Fibroblast of the conjunctiva (primary cell): ENCODE measurements around the gene NKPD1.

Experiments
- DNase-seq: peaks from one replicate; pipeline ENCODE4 v3.0.0-alpha.2; 2010; ENCODE audit warnings: low read depth

NKPD1 gene

DNA sequence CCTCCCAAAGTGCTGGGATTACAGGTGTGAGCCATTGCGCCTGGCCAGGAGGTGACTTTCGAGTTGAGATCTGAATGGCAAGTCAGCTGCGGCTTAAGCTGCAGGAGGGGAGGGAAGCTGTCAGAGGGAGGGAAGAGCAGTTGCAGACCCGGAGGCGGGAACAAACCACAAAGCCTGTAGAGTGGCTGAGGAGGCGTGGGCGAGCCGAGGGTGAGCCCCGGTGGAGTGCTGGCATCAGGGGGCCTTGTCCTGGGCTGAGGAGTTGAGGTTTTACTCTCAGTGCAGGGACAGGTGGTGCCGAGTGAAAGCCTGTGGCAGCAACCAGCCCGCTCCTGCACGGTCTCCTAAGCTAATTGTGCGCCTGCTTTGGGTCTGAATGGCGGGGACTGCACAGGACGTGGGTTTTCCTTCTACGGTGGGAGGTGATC, 43.6 kb downstream of the NKPD1 start:
- no peak for DNase-seq

DNA sequence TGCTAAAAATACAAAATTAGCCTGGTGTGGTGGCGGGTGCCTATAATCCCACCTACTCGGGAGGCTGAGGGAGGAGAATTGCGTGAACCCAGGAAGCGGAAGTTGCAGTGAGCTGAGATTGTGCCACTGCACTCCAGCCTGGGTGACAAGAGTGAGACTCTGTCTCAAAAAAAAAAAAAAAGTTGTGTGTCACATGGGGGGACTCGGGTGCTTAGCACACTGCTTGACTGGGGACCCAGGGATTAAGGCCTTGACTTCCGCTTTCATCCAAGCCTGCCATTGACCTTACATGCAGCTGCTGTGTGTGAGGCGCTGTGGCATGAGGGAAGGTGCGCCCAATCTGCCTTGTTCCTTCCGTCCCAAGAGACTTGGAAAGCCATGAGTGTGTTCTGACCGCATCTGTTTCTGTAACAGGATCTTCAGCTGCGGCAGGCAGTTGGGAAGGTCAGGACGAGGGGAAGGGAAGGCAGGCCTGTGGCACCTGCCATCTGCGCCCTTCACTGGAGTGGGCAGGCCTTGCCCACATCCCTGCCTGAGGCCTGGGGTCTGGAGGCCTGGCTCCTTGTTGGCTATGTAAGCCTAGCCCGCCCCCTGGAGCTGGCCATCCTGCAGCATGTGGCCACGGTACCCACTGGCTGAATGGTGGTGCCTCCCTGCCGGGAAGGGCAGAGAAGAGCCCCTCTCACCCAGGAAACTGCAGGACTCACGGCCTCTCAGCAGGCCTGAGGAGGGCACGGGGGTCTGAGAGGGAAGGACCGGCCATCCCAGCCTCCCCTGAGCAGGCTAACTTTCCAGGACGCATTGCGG, 44.8 kb downstream of the NKPD1 start:
- DNase-seq: no peak

DNA sequence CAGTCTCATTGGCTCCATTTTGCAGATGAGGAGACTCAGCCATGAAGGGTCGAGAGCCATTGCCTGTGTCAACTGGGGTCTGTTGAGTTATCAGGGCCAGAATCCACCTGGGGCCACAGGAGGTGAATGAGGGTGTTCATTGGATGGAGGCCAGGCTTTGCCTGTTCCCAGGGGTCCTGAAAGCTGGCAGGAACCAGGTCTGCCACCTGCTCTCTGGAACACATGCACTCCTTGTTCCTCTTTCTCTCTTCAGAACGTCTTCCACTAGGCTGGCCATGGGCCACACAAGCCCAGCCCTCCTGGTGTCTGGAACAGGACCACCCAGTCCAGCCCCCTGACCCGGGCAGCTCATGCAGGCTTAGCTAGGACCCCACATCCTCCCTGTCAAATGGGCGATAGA, 46.7 kb downstream of the NKPD1 start:
- DNase-seq: no peak

DNA sequence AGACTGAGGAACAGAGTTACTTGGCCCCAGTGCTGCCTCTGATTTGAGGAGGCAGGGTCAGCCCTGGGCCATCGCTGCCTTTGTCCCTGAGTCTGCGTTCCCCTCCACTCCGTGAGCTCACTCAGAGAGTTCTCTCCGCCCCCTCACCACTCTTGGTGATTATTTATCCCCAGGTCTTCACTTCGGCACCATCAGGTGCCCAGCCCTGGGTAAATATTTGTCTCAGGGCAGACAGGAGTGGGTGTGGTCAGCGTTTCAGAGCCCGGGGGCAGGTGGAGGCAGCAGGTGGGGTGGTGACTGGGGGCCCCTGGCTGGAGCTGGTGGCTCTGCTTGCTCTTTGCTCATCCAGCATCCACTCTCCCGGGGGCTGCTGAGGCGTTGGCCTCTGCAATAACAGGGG, 47.2 kb downstream of the NKPD1 start:
- no peak for DNase-seq

DNA sequence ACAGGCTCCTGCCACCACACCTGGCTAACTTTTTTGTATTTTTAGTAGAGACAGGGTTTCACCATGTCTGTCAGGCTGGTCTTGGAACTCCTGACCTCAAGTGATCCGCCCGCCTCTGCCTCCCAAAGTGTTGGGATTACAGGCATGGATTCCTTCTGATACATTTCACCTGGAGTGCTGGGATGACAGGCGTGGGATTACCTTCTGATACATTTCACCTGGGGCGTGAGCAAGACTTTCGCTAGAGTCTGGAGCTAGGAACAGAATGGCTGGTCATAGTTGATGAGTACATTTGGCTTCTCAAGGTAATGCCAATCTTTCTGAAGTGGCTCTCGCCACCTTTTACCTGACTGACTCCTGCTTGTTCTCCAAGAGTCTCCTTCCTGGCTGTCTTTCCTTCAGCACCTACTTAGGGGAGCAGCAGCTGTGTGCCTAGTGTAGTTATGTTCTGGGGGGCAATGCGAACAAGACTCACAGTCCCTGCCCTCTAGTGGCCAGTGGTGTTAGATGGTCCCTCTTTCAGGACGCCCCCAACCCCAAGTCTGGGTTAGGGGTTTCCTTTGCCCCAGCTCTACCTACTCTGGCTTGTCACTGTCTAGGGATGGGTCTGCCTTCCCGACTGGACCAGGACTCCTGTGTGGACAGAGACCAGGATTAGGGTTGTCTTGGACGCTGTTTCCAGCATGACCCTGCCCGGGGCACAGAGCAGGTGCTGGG, 48.5 kb downstream of the NKPD1 start:
- DNase-seq: no peak
